ENCODE results near the gene POLDIP2. TPM values are rescaled to one million over a fixed set of nuclear protein-coding genes. Genes with fewer than 3 reads are reported as not detected.

Gene POLDIP2
- total RNA-seq, 2 experiments from 2014 or later = 22.1 to 23.9 TPM

GRCh38 chr17:28333083-28333746 is 24.1 kb downstream of the POLDIP2 start:
- H3K9me3 ChIP-seq (ENCODE audit: control insufficient read depth in 1 of 2, insufficient read depth in 1 of 2, low read length in 2 of 2) = no peaks in the 10 kb centered on the region
- intact Hi-C loops (cut with DNase I, micrococcal nuclease) = loop anchor here in 1 of 2 experiments (10.0 kb wide), 2 partner anchors 312 to 512 kb away; partner anchors contain the start of genes BLTP2 and FAM222B
- POLR2A ChIA-PET = interaction anchor here (1.6 kb wide), 1 partner anchor 24 kb away, joined by 4 read pairs; the partner anchor contains the start of gene POLDIP2
- CTCF ChIA-PET = no interaction called here
- Mint-ChIP-seq H3K27me3 (no peaks in the 10 kb centered on the region), H3K4me3 (peak overlapping the region; percentile 98), H3K27ac (peak overlapping the region; percentile 88), H3K9me3 (no peaks in the 10 kb centered on the region), H3K36me3 (ENCODE audit: low read depth) (peaks cover 48% of the 10 kb centered on the region), H3K4me1 (ENCODE audit: low read depth) (peaks cover 51% of the 10 kb centered on the region)
- peaks cover 36% of the 10 kb centered on the region for H3K36me3 ChIP-seq (ENCODE audit: insufficient read depth, low read length)
- DNase-seq (no peak), ATAC-seq (ENCODE audit: poor library complexity) (no peak)
- H3K27me3 ChIP-seq (ENCODE audit: control insufficient read depth in 1 of 2, insufficient read depth in 2 of 2, low read length in 2 of 2) = no peaks in the 10 kb centered on the region
- H3K4me3 ChIP-seq (ENCODE audit: low read length) = no peak overlapping the region
- no peak for TF ChIP-seq CTCF (IDR thresholded peaks at IDR 0.05)
- peaks cover 38% of the 10 kb centered on the region for H3K4me1 ChIP-seq (ENCODE audit: insufficient read depth, low read length)
- no peak overlapping the region for H3K27ac ChIP-seq (ENCODE audit: low read depth in 1 of 2, low read length in 2 of 2)

DNA sequence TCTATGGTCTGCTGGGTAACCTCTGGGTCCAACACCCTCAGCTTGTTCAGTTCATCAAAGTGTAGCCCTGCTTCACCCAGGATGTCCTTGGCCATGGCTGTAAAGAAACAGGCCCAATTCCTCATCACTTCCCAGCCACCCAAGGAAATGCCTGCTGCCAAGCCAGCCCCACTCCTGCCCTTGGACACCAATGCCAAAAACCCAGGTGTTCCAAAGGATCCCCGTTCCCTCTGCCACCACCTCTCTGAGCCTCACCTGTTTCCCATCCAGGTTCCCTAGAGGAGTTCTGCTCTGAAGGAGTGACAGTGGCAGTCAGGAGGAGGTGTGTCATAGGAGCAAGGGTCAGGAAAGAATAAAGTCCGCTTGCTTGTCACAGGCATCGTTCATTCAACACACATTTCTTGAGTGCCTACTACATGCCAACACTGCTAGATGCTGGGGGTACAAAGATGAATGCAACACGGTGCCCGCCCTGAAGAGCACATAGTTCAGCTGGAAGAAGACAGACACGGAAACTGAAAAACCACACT is 25.4 kb downstream of the POLDIP2 start:
- no peak overlapping the region for H3K27ac ChIP-seq (ENCODE audit: low read depth in 1 of 2, low read length in 2 of 2)
- H3K4me1 Mint-ChIP-seq (ENCODE audit: low read depth) = peaks cover 40% of the 10 kb centered on the region
- peaks cover 35% of the 10 kb centered on the region for H3K4me1 ChIP-seq (ENCODE audit: insufficient read depth, low read length)
- no peaks in the 10 kb centered on the region for H3K9me3 Mint-ChIP-seq
- ChIA-PET POLR2A (interaction anchor here (2.1 kb wide), 1 partner anchor 13 kb away, joined by 7 read pairs; the partner anchor contains the start of gene TMEM97), CTCF (interaction anchor here (1.6 kb wide), 1 partner anchor 26 kb away, joined by 6 read pairs; no protein-coding TSS in a partner anchor)
- no peak for TF ChIP-seq CTCF (IDR thresholded peaks at IDR 0.05)
- no peaks in the 10 kb centered on the region for H3K9me3 ChIP-seq (ENCODE audit: control insufficient read depth in 1 of 2, insufficient read depth in 1 of 2, low read length in 2 of 2)
- H3K4me3 ChIP-seq (ENCODE audit: low read length) = no peak overlapping the region
- H3K4me3 Mint-ChIP-seq = peak overlapping the region; percentile 76
- intact Hi-C loops (cut with DNase I, micrococcal nuclease) = loop anchor here in 1 of 2 experiments (10.0 kb wide), 2 partner anchors 313 to 513 kb away; partner anchors contain the start of genes BLTP2 and FAM222B
- ATAC-seq (ENCODE audit: poor library complexity) (no peak), DNase-seq (no peak)
- H3K36me3 ChIP-seq (ENCODE audit: insufficient read depth, low read length) = peaks cover 42% of the 10 kb centered on the region
- H3K36me3 Mint-ChIP-seq (ENCODE audit: low read depth) = peaks cover 60% of the 10 kb centered on the region
- no peaks in the 10 kb centered on the region for H3K27me3 ChIP-seq (ENCODE audit: control insufficient read depth in 1 of 2, insufficient read depth in 2 of 2, low read length in 2 of 2)
- no peak overlapping the region for H3K27ac Mint-ChIP-seq
- no peaks in the 10 kb centered on the region for H3K27me3 Mint-ChIP-seq

GRCh38 chr17:28330671-28331070 is 26.7 kb downstream of the POLDIP2 start:
- H3K27me3 ChIP-seq (ENCODE audit: control insufficient read depth in 1 of 2, insufficient read depth in 2 of 2, low read length in 2 of 2) = no peaks in the 10 kb centered on the region
- peaks cover 69% of the 10 kb centered on the region for H3K36me3 Mint-ChIP-seq (ENCODE audit: low read depth)
- no peaks in the 10 kb centered on the region for H3K9me3 ChIP-seq (ENCODE audit: control insufficient read depth in 1 of 2, insufficient read depth in 1 of 2, low read length in 2 of 2)
- no peak overlapping the region for H3K27ac Mint-ChIP-seq
- ChIA-PET CTCF (interaction anchor here (1.6 kb wide), 1 partner anchor 28 kb away, joined by 6 read pairs; no protein-coding TSS in a partner anchor), POLR2A (interaction anchor here (2.1 kb wide), 1 partner anchor 12 kb away, joined by 7 read pairs; the partner anchor contains the start of gene TMEM97)
- no peaks in the 10 kb centered on the region for H3K9me3 Mint-ChIP-seq
- peaks cover 22% of the 10 kb centered on the region for H3K4me1 ChIP-seq (ENCODE audit: insufficient read depth, low read length)
- H3K36me3 ChIP-seq (ENCODE audit: insufficient read depth, low read length) = peaks cover 42% of the 10 kb centered on the region
- no peak overlapping the region for H3K4me3 Mint-ChIP-seq
- H3K4me3 ChIP-seq (ENCODE audit: low read length) = no peak overlapping the region
- H3K27me3 Mint-ChIP-seq = no peaks in the 10 kb centered on the region
- no peak overlapping the region for H3K27ac ChIP-seq (ENCODE audit: low read depth in 1 of 2, low read length in 2 of 2)
- no peak for DNase-seq
- intact Hi-C loops (cut with DNase I, micrococcal nuclease) = loop anchor here in 1 of 2 experiments (10.0 kb wide), 2 partner anchors 314 to 514 kb away; partner anchors contain the start of genes BLTP2 and FAM222B
- peaks cover 28% of the 10 kb centered on the region for H3K4me1 Mint-ChIP-seq (ENCODE audit: low read depth)
- no peak for TF ChIP-seq CTCF (IDR thresholded peaks at IDR 0.05)
- ATAC-seq (ENCODE audit: poor library complexity) = no peak

All from CD4-positive, alpha-beta T cell (primary cell).